Tibial nerve (tissue), 4 donors: ENCODE measurements around the gene SRPK2.

ENCODE experiments used
- EP300 ChIP-seq, 2 donors: sonication (generic); formaldehyde crosslinking; IDR thresholded peaks; one replicate each; pipeline ENCODE4 v1.6.1; 2017; ENCODE audit warnings: antibody characterized with exemption in 2 of 2, mild to moderate bottlenecking in 1 of 2
- TF ChIP-seq, protein P1 (sequence below), 5 experiments: fragments of 200-600 bp in 3 of 5; fragments of 450-650 bp in 2 of 5; sonication (generic) in 3 of 5; IDR thresholded peaks; one replicate each; pipeline ENCODE4 v1.5.1; 2016 to 2019; ENCODE audit warnings: antibody characterized with exemption in 5 of 5, mild to moderate bottlenecking in 3 of 5, moderate library complexity in 2 of 5

DNA sequence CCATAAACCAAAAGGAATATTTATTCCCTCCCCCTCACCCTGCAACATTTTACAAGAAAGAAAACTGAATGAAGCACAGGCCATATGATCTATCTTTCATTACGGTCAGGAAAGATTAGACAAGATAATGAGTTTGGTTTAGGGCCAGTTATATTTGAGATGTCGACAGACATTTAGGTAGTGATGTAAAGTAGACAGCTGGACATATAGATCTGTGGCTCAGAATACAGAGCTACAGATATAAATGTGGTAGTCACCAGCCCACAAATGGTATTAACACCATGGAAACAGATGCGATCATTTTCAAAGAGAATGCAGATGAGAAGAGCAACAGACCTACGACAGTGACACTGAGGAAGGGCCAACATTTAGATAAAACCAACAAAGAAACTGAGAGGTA is 142.5 kb downstream of the SRPK2 start:
- TF ChIP-seq, protein P1, sequence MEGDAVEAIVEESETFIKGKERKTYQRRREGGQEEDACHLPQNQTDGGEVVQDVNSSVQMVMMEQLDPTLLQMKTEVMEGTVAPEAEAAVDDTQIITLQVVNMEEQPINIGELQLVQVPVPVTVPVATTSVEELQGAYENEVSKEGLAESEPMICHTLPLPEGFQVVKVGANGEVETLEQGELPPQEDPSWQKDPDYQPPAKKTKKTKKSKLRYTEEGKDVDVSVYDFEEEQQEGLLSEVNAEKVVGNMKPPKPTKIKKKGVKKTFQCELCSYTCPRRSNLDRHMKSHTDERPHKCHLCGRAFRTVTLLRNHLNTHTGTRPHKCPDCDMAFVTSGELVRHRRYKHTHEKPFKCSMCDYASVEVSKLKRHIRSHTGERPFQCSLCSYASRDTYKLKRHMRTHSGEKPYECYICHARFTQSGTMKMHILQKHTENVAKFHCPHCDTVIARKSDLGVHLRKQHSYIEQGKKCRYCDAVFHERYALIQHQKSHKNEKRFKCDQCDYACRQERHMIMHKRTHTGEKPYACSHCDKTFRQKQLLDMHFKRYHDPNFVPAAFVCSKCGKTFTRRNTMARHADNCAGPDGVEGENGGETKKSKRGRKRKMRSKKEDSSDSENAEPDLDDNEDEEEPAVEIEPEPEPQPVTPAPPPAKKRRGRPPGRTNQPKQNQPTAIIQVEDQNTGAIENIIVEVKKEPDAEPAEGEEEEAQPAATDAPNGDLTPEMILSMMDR (IDR thresholded peaks at IDR 0.05) = no peak
- TF ChIP-seq EP300 (IDR thresholded peaks at IDR 0.05) = no peak
